ENCODE measurements around the gene TP53TG3C.
"Not testable (repeated sequence)": the region's sequence is repeated elsewhere in the genome, so short reads cannot be mapped to it uniquely, and the experiment has no call there.

Gene TP53TG3C, protein sequence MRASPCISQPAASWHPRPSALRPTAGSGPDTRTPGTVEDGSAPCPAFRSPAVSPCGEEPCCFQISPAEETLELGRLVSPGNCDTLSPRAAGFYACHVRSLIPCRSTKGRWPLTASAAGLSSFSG

DNA sequence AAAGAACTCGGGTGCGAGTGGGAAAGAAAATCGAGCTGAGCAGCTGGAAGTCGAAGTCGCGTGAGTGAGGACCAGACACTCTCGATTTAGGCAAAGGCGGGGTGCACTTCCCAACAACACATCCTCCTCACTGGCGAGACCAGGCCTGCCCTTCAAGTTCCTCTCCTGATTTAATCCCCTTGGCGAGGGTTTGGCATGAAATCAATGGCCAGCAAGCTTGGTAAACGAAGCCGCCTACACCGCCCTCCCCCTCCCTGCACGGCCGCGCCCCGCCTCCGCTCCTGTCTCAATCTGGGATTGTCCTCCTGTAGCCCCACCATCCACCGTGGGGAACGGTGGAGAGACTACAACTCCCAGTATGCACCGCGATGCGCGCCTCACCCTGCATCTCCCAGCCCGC is at the start of gene TP53TG3C:
TSS of gene TP53TG3C (plus strand) at position 301 of the 400 bp plus-strand sequence. CDS start at position 369, 68 bp downstream.
- not testable (repeated sequence) for DNase-seq (ENCODE audit: low spot score)

All from COLO829 (cell line).